Kidney epithelial cell (primary cell): ENCODE data around the gene LRRC55. TPM values are rescaled to one million over a fixed set of nuclear protein-coding genes. Genes with fewer than 3 reads are reported as not detected.

Experiments
- DNase-seq: peaks from one replicate; pipeline ENCODE4 v3.0.0-alpha.2; 2010; ENCODE audit warnings: low read depth
- H3K27me3 ChIP-seq: 2 replicates; pipeline ENCODE4 v1.6.0; 2011; ENCODE audit warnings: low read length; ENCODE audit not compliant: control insufficient read depth, insufficient read depth
- H3K36me3 ChIP-seq: 2 replicates; pipeline ENCODE4 v1.5.1; 2011; ENCODE audit warnings: low read length; ENCODE audit not compliant: control insufficient read depth, insufficient read depth
- H3K4me3 ChIP-seq: 2 replicates; pipeline ENCODE4 v1.5.1; 2011; ENCODE audit warnings: low read depth, mild to moderate bottlenecking, control low read depth, low read length
- total RNA-seq: library from RNA; depleted of rRNA; stranded (reverse); fragments of >200 nt; gene quantifications from 2 replicates; pipeline ENCODE4 v1.2.3, GENCODE V29; 2015
- TF ChIP-seq, protein P1 (sequence below): IDR thresholded peaks from 2 replicates; pipeline ENCODE4 v1.5.1; 2011; ENCODE audit warnings: mild to moderate bottlenecking, moderate library complexity, low read length, control low read depth, inconsistent platforms; ENCODE audit not compliant: insufficient read depth, poor library complexity, severe bottlenecking

The LRRC55 gene
- total RNA-seq, 1 donor from 2014 or later: 0.04 TPM

DNA sequence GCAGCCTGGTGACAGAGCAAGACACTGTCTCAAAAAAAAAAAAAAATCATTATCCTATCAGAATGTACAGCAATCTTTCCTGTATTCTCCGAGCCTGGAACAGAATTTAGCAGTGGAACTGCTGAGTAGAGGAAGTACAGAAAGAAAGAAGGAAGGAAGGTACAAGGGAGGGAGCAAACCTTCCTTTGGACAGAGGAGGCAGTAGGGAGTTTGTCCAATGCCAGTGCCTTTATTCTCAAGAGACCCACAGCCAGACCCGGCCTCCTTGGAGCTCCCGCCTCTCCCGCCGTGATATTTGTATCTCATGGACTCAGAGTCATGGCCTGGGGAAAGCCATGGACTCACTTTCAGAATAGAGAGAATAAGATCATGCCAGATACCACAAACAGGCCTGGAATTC is 37.7 kb upstream of the LRRC55 start:
- Histone ChIP-seq H3K27me3 (peaks cover 2% of the 10 kb centered on the region), H3K4me3 (no peak overlapping the region), H3K36me3 (no peaks in the 10 kb centered on the region)
- TF ChIP-seq, protein P1, sequence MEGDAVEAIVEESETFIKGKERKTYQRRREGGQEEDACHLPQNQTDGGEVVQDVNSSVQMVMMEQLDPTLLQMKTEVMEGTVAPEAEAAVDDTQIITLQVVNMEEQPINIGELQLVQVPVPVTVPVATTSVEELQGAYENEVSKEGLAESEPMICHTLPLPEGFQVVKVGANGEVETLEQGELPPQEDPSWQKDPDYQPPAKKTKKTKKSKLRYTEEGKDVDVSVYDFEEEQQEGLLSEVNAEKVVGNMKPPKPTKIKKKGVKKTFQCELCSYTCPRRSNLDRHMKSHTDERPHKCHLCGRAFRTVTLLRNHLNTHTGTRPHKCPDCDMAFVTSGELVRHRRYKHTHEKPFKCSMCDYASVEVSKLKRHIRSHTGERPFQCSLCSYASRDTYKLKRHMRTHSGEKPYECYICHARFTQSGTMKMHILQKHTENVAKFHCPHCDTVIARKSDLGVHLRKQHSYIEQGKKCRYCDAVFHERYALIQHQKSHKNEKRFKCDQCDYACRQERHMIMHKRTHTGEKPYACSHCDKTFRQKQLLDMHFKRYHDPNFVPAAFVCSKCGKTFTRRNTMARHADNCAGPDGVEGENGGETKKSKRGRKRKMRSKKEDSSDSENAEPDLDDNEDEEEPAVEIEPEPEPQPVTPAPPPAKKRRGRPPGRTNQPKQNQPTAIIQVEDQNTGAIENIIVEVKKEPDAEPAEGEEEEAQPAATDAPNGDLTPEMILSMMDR: no peak
- no peak for DNase-seq

DNA sequence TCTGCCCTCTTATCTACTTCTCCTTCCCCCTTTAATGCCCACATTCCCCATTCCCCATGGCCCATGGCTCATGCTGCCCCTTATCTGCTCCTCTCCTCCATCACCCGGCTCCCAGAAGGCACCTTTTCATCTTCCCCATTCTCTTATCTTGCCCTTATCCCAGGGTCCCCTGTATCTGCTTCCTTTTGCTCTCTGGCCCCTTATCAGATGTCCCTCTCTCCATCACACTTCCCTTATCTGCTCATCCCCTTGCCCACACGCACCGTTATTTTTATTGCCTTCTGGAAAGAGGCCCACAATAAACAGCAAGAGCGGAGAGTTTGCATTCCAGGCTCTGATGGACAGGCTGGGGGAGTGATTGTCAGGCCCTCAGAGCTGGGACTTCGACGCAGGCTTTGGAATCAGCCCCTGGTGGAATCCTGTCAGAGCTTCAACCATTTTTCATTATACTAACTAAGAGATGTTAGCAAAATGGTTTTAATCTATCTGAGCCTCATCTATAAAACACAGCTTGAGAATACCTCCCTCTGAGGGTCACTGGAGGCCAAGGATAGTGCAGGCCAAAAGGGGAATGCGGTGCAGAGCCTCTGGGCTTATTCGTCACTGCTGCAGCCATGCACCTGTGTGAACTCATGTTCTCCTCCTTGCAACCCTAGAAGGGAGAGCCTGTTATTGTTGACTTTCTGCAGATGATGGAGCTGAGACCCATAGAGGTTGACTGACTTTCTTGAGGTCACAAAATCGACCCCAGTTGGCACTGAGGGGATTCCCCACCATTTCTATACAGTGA is 37.0 kb upstream of the LRRC55 start:
- Histone ChIP-seq H3K4me3 (no peak overlapping the region), H3K36me3 (no peaks in the 10 kb centered on the region), H3K27me3 (peaks cover 2% of the 10 kb centered on the region)
- no peak for DNase-seq
- TF ChIP-seq, protein P1: no peak

DNA sequence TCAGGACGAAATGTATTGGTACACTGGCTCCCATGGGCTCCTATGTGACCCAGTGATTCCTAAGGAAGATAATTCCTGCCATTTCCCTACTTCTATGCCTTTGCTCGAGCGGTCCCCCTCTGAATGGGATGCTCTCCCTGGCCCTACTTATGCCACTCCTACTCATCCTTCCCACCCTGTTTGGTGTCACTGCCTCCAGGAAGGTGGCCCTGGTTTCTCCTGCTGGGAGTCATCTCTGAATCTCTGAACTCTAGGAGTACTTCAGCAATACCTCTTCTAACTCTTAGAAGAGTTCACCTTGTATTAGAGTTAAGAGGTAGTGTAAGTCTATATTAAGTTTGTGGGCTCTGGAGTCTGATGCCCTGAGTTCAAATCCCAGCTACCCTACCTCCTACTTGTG is 35.5 kb upstream of the LRRC55 start:
- DNase-seq: no peak
- TF ChIP-seq, protein P1: no peak
- Histone ChIP-seq H3K4me3 (no peak overlapping the region), H3K27me3 (peaks cover 2% of the 10 kb centered on the region), H3K36me3 (no peaks in the 10 kb centered on the region)

DNA sequence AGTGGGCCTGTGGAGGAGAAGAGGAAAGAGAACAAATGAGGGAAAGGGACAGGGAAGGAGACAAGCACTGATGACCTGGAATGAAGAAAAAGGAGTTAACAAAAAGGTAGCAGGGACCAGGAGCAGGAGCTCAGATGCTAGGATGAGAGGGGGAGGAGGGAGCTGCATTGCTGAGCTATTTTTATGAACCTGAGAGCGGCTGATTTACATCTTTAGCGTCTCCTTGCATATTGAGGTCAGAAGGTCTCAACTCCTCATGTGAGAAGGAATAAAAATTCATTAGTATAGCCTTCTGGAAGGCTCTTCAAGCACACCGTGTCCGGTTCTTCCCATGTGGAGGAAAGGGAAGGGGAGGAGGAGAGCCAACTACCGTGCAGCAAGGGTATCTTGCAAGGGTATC is 33.1 kb upstream of the LRRC55 start:
- TF ChIP-seq, protein P1: no peak
- no peak for DNase-seq
- H3K27me3 ChIP-seq: peaks cover 2% of the 10 kb centered on the region
- H3K4me3 ChIP-seq: no peak overlapping the region
- H3K36me3 ChIP-seq: no peaks in the 10 kb centered on the region

DNA sequence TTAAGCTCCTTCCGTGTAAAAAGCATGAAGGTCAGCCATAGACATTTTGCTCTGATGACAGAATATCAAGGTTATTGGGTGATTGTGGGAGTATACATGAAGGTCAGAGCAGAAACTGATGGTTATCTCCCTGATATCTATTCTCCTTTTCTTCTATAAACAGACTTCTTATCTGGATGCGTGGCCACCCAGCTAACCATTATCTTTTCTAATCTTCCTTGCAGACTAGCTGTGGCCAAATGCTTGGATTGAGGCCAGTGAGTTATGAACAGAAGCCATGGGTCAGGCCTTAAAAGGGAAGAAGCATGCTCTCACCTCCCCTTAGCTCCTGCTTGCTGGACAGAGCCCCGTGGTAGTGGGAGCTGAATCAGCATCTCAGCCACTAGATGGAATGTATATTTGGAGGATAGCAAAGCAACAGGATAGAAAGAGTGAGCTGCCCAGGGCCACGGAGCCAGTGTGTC is 31.3 kb upstream of the LRRC55 start:
- TF ChIP-seq, protein P1: no peak
- Histone ChIP-seq H3K27me3 (peaks cover 2% of the 10 kb centered on the region), H3K36me3 (no peaks in the 10 kb centered on the region), H3K4me3 (no peak overlapping the region)
- DNase-seq: no peak

DNA sequence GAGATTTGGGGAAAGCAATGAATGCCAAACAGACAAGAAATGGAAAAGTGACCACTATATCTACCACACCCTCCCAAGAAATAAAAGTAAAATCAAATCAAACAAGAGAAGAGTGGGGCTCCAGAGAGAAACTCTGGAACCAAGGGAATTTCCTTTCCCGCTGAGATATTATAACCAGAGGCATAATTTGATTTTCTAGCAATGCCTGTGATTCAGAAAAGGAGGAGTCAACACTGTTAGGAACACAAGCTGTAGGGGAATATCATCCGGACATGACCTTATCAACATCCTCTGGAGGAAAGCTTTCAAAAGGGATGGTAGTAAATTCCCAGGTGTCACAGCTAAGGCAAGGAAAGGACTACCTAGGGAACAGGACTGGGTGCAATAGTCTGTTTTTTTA is 29.6 kb upstream of the LRRC55 start:
- no peak for DNase-seq
- TF ChIP-seq, protein P1: no peak

More for the DNA sequence above, 29.6 kb upstream of the LRRC55 start:
- Histone ChIP-seq H3K36me3 (no peaks in the 10 kb centered on the region), H3K27me3 (peaks cover 2% of the 10 kb centered on the region), H3K4me3 (no peak overlapping the region)
